Activated CD8-positive, alpha-beta T cell treated with anti-CD3 and anti-CD28 coated beads for 36 hours (primary cell): ENCODE results near the gene ARHGDIA. TPM values are rescaled to one million over a fixed set of nuclear protein-coding genes. Genes with fewer than 3 reads are reported as not detected.
"Not testable (repeated sequence)": the region's sequence is repeated elsewhere in the genome, so short reads cannot be mapped to it uniquely, and the experiment has no call there.

Experiments
- ATAC-seq: fragments of 200-7000 bp; cut with Tn5 transposase; one replicate; pipeline ENCODE4 v1.10.0; 2021; ENCODE audit warnings: mild to moderate bottlenecking, moderate library complexity
- CTCF ChIA-PET: fragments of 350-600 bp; sonication (Branson Sonifier 250); formaldehyde crosslinking; loops from one replicate; lab custom pipeline; 2021; ENCODE audit warnings: antibody characterized with exemption; lab: Charles Lee
- POLR2A ChIA-PET: fragments of 350-600 bp; sonication (Branson Sonifier 250); formaldehyde crosslinking; loops from one replicate; lab custom pipeline; 2021; ENCODE audit warnings: antibody characterized with exemption; lab: Charles Lee
- DNase-seq: peaks from one replicate; pipeline ENCODE4 v3.0.0-alpha.2; 2020
- H3K27ac Mint-ChIP-seq: one replicate; pipeline ENCODE4 v1.8.0; 2021; ENCODE audit warnings: mild to moderate bottlenecking, mixed read lengths
- H3K27me3 Mint-ChIP-seq: one replicate; pipeline ENCODE4 v1.8.0; 2021; ENCODE audit warnings: mixed read lengths
- H3K36me3 Mint-ChIP-seq: one replicate; pipeline ENCODE4 v1.8.0; 2021; ENCODE audit warnings: low read depth, mixed read lengths
- H3K4me1 Mint-ChIP-seq: one replicate; pipeline ENCODE4 v1.8.0; 2021; ENCODE audit warnings: low read depth, mixed read lengths
- H3K4me3 Mint-ChIP-seq: one replicate; pipeline ENCODE4 v1.8.0; 2021; ENCODE audit warnings: mild to moderate bottlenecking, moderate library complexity, mixed read lengths
- H3K9me3 Mint-ChIP-seq: one replicate; pipeline ENCODE4 v1.8.0; 2021; ENCODE audit warnings: mixed read lengths
- intact Hi-C: fragments of 100-400 bp; cut with micrococcal nuclease; formaldehyde crosslinking; loops from one replicate; pipeline ENCODE4 v1.10.0; 2022
- total RNA-seq, 2 experiments: library from RNA; stranded (reverse); gene quantifications; one replicate each; pipeline ENCODE4 v1.2.3, GENCODE V29; 2021
- TF ChIP-seq, protein P1 (sequence below): fragments of 200-600 bp; IDR thresholded peaks from one replicate; pipeline ENCODE4 v1.8.0; 2022; ENCODE audit warnings: antibody characterized with exemption, mild to moderate bottlenecking

The ARHGDIA gene
- total RNA-seq, 2 experiments from 2014 or later: 450 to 470 TPM

DNA sequence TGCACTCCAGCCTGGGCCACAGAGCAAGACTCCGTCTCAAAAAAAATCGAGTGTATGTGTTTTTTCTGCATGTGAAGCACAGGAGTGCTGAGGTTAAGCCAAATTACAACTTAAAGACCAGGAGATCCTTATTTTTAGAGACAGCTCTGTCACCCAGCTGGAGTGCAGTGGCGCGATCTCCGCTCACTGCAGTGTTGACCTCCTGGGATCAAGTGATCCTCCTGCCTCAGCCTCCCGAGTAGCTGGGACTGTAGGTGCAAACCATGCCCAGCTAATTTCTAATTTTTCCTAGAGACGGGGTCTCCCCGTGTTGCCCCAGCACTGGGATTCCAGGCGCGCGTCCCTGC is 28.8 kb downstream of the ARHGDIA start:
- no peak overlapping the region for H3K4me3 Mint-ChIP-seq
- intact Hi-C loops: no loop called here
- TF ChIP-seq, protein P1, sequence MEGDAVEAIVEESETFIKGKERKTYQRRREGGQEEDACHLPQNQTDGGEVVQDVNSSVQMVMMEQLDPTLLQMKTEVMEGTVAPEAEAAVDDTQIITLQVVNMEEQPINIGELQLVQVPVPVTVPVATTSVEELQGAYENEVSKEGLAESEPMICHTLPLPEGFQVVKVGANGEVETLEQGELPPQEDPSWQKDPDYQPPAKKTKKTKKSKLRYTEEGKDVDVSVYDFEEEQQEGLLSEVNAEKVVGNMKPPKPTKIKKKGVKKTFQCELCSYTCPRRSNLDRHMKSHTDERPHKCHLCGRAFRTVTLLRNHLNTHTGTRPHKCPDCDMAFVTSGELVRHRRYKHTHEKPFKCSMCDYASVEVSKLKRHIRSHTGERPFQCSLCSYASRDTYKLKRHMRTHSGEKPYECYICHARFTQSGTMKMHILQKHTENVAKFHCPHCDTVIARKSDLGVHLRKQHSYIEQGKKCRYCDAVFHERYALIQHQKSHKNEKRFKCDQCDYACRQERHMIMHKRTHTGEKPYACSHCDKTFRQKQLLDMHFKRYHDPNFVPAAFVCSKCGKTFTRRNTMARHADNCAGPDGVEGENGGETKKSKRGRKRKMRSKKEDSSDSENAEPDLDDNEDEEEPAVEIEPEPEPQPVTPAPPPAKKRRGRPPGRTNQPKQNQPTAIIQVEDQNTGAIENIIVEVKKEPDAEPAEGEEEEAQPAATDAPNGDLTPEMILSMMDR: no peak
- POLR2A ChIA-PET: interaction anchor here (0.8 to 5.7 kb wide), 8 partner anchors 8 to 163 kb away, joined by 3 to 35 read pairs (median 4); partner anchors contain the start of gene MCRIP1
- H3K27ac Mint-ChIP-seq: no peak overlapping the region
- CTCF ChIA-PET: no interaction called here
- DNase-seq: no peak
- H3K9me3 Mint-ChIP-seq: no peaks in the 10 kb centered on the region
- ATAC-seq: no peak
- H3K4me1 Mint-ChIP-seq: no peaks in the 10 kb centered on the region
- no peaks in the 10 kb centered on the region for H3K27me3 Mint-ChIP-seq
- H3K36me3 Mint-ChIP-seq: peaks cover 25% of the 10 kb centered on the region

DNA sequence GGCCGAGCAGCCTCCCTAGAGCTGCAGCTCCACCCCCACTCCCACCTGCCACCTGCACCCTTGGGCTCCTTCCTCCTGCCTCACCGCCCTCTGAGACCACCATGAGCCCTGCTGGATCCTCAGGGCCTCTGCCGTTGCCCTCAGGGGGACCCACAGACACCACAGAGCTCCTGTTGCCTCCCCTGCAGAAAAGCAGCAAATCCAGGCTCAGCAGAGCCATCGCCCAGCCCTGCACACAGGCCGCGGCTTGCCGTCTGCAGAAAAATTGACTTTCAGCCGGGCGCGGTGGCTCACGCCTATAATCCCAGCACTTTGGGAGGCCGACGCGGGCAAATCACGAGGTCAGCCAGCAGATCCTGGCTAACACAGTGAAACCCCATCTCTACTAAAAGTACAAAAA is 29.3 kb downstream of the ARHGDIA start:
- Mint-ChIP-seq H3K27me3 (no peaks in the 10 kb centered on the region), H3K36me3 (peaks cover 21% of the 10 kb centered on the region), H3K27ac (no peak overlapping the region), H3K9me3 (no peaks in the 10 kb centered on the region), H3K4me3 (no peak overlapping the region), H3K4me1 (no peaks in the 10 kb centered on the region)
- ChIA-PET POLR2A (interaction anchor here (0.8 to 5.7 kb wide), 9 partner anchors 8 to 107 kb away, joined by 3 to 35 read pairs (median 3); partner anchors contain the start of gene MCRIP1), CTCF (no interaction called here)
- ATAC-seq (no peak), DNase-seq (no peak)
- intact Hi-C loops: no loop called here
- TF ChIP-seq, protein P1: no peak

DNA sequence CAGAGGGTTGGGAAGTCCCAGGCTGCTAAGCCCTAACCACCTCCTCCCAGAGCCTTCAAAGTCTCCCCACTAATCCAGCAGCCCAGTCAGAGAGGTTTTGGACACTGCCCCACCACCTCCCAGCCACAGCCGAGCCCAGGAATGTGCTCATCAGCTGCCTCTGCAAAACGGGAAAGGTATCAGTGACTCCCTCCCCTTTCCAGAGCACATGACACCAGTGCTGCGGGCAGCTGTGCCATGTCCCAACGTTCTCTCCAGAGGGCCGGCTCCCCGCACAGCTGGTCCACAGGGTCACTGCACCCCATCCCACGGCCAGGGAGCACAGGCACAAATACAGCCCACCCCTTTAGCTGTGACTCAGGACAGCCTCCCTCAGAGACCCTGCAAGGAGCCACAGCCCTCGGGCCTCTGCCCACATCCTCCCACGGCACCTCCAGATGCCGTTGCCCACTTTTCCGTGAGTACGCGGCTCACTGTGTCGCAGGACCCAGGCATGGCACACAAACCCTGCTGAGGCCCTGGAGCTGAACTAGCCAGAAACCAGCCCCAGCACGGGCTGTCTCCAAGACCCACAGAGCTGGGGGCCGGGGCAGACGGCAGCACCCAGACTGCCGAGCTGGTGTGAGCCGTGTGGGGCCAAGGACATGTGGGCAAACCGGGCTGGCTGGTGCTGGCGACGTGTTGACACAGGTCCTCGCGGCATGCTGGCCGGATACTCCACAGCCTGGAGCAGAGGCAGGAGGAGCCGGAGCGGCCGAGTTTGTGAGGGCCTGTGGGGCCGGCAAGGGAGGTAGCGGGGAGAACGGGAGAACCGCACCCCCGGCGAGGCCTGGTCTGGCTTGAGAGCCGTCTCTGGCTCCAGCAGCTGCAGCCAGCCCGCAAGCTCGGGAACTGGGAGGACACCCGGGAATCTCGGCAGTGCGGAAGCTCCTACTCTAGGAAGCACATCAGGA is 30.0 kb downstream of the ARHGDIA start:
- H3K27ac Mint-ChIP-seq: no peak overlapping the region
- peaks cover 16% of the 10 kb centered on the region for H3K36me3 Mint-ChIP-seq
- CTCF ChIA-PET: no interaction called here
- no peaks in the 10 kb centered on the region for H3K9me3 Mint-ChIP-seq
- intact Hi-C loops: no loop called here
- TF ChIP-seq, protein P1: no peak
- DNase-seq (no peak), ATAC-seq (no peak)
- no peaks in the 10 kb centered on the region for H3K27me3 Mint-ChIP-seq
- POLR2A ChIA-PET: interaction anchor here (0.8 to 5.7 kb wide), 6 partner anchors 13 to 106 kb away, joined by 3 to 35 read pairs (median 4); no protein-coding TSS in a partner anchor
- H3K4me1 Mint-ChIP-seq: no peaks in the 10 kb centered on the region
- H3K4me3 Mint-ChIP-seq: no peak overlapping the region

DNA sequence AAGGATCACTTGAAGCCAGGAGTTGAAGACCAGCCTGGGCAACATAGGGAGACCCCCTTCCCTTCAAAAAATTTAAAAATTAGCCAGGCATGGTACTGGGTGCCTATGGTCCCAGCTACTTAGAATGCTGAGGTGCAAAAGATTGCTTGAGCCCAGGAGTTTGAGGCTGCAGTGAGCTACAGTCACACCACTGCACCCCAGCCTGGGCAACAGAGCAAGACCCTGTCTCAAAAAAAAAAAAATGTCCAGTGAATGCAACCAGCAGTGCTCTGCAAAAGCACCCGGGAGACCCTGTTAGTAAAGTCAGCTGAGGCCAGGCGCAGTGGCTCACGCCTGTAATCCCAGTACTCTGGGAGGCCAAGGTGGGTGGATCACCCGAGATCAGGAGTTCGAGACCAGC is 31.1 kb downstream of the ARHGDIA start:
- ATAC-seq, H3K9me3 Mint-ChIP-seq, intact Hi-C loops, DNase-seq, CTCF ChIA-PET, H3K4me3 Mint-ChIP-seq, H3K27me3 Mint-ChIP-seq, H3K4me1 Mint-ChIP-seq, H3K27ac Mint-ChIP-seq: not testable (repeated sequence)
- POLR2A ChIA-PET: interaction anchor here (0.6 kb wide), 1 partner anchor 196 kb away, joined by 3 read pairs; no protein-coding TSS in a partner anchor
- H3K36me3 Mint-ChIP-seq: peaks cover 15% of the 10 kb centered on the region

DNA sequence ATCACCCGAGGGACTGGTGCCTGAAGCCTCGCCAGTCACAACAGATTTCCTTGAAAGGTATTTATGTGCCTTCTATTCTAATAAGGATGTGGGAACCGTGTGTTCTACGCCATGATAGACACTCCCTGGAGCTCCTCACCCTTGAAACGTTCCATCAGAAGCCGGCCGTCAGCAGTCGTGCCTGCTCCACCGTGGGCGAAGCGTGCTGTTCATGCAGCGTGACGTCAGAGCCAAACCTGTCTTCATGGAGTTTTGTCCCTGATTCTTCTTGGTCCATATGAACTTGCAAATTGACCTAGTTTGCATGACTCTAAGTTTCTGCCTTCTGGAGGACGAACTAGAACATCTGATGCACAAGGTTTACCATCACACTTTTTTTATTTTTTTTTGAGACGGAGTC is 31.8 kb downstream of the ARHGDIA start:
- no peaks in the 10 kb centered on the region for H3K9me3 Mint-ChIP-seq

More for the DNA sequence above, 31.8 kb downstream of the ARHGDIA start:
- TF ChIP-seq, protein P1: no peak
- ChIA-PET POLR2A (interaction anchor here (0.6 kb wide), 1 partner anchor 22 kb away, joined by 3 read pairs; no protein-coding TSS in a partner anchor), CTCF (no interaction called here)
- H3K36me3 Mint-ChIP-seq: peaks cover 9% of the 10 kb centered on the region
- no peaks in the 10 kb centered on the region for H3K27me3 Mint-ChIP-seq
- ATAC-seq (no peak), DNase-seq (no peak)
- intact Hi-C loops: no loop called here
- H3K27ac Mint-ChIP-seq: no peak overlapping the region
- peaks cover 3% of the 10 kb centered on the region for H3K4me1 Mint-ChIP-seq
- H3K4me3 Mint-ChIP-seq: no peak overlapping the region
